Measurements from ENCODE around the gene ANKRD6. TPM values are rescaled to one million over a fixed set of nuclear protein-coding genes. Genes with fewer than 3 reads are reported as not detected.

Gene ANKRD6
- total and polyA plus RNA-seq, 3 donors from 2014 or later, result 20.9 to 52.8 (median 29.8) TPM

DNA sequence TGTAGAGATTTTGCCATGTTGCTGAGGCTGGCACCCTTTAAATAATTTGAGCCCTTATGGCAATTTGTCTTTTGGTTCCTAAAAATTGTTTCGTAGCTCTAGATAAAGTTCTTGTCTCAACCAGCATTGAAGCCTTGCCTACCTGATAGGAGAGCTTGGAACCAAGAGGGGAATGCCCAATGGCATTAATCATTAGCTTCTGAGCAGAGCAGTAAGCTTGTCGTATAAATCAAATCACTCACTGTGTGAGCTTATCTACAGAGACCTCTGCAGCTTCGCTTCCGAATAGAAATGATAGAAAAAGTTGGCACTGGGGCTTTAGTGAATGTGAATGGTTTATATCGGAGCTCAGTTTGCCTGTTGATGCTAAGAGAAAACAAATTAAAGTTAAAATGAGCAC, 10.7 kb downstream of the ANKRD6 start:
- no peak overlapping the region for H3K4me3 ChIP-seq
- H3K27me3 ChIP-seq, result no peaks in the 10 kb centered on the region
- intact Hi-C loops (cut with DNase I; ENCODE audit: low total_unique reads), result no loop called here
- no peak for TF ChIP-seq POLR2A (IDR thresholded peaks at IDR 0.05)
- TF ChIP-seq CTCF (IDR thresholded peaks at IDR 0.05), result no peak
- H3K27ac ChIP-seq, result no peak overlapping the region
- H3K36me3 ChIP-seq (ENCODE audit: low read depth, missing control alignments), result no peaks in the 10 kb centered on the region
- 52 to 72% methylated on average over 5 of the region's 5 CpGs for WGBS, 2 donors
- no peaks in the 10 kb centered on the region for H3K4me1 ChIP-seq
- H3K9me3 ChIP-seq, result no peaks in the 10 kb centered on the region
- no peak for DNase-seq

- H3K27me3 ChIP-seq, result no peaks in the 10 kb centered on the region
- DNase-seq, result no peak
- TF ChIP-seq CTCF (IDR thresholded peaks at IDR 0.05), result no peak
- no peak for TF ChIP-seq POLR2A (IDR thresholded peaks at IDR 0.05)
- H3K36me3 ChIP-seq (ENCODE audit: low read depth, missing control alignments), result no peaks in the 10 kb centered on the region
- H3K4me3 ChIP-seq, result no peak overlapping the region
- intact Hi-C loops (cut with DNase I; ENCODE audit: low total_unique reads), result no loop called here
- WGBS, 2 donors, result 44 to 47% methylated on average over 1 of the region's 1 CpG
- H3K9me3 ChIP-seq, result no peaks in the 10 kb centered on the region
- no peak overlapping the region for H3K27ac ChIP-seq
- H3K4me1 ChIP-seq, result no peaks in the 10 kb centered on the region
Observed at GRCh38 chr6:89449193-89449592, 16.2 kb downstream of the ANKRD6 start.

DNA sequence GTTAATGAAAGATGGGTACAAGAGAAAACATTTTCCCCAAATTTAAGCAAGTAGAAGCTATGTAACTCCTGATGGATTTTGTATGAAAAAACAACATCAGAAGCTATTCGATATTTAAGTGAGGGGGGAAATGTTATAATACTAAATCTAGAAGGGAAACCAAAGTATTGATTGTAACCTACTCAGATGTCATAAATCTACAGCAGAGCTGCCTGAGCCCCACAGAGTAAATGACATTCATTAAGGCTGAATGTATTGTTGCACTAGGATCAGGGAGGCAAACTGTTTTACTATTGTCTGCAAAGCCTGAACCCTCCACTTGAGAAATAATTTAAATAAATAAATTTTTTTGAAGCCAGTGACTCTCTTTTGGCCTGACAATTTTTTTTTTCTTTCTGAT, 19.3 kb downstream of the ANKRD6 start:
- 83 to 89% methylated on average over 1 of the region's 1 CpG for WGBS, 2 donors
- intact Hi-C loops (cut with DNase I; ENCODE audit: low total_unique reads), result no loop called here
- Histone ChIP-seq H3K36me3 (ENCODE audit: low read depth, missing control alignments) (no peaks in the 10 kb centered on the region), H3K27ac (no peak overlapping the region), H3K4me3 (no peak overlapping the region), H3K9me3 (no peaks in the 10 kb centered on the region), H3K4me1 (no peaks in the 10 kb centered on the region), H3K27me3 (no peaks in the 10 kb centered on the region)
- no peak for TF ChIP-seq CTCF (IDR thresholded peaks at IDR 0.05)
- no peak for TF ChIP-seq POLR2A (IDR thresholded peaks at IDR 0.05)
- no peak for DNase-seq

DNA sequence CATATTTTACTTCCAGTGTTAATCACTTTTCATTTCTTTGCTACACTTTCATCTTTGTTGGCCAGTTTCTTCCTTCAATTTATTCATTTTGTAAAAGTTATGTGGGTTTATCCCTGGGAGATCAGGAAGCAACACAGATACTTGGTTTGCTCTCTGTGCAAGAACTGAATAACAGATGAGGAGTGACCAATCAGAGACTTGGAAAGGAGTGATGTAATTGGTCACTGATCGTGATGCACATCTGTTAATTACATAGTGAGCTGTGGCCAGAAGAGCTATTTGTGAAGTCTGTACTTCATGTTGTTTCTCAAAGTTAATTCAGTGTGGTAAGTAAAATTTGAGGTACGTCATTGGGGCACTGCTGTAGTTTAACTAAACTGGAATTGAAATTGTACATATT, 21.3 kb downstream of the ANKRD6 start:
- intact Hi-C loops (cut with DNase I; ENCODE audit: low total_unique reads), result no loop called here
- Histone ChIP-seq H3K36me3 (ENCODE audit: low read depth, missing control alignments) (no peaks in the 10 kb centered on the region), H3K27ac (no peak overlapping the region), H3K27me3 (no peaks in the 10 kb centered on the region), H3K9me3 (no peaks in the 10 kb centered on the region), H3K4me1 (no peaks in the 10 kb centered on the region), H3K4me3 (no peak overlapping the region)
- DNase-seq, result no peak
- WGBS, 2 donors, result 78 to 81% methylated on average over 2 of the region's 2 CpGs
- TF ChIP-seq POLR2A (IDR thresholded peaks at IDR 0.05) (no peak), CTCF (IDR thresholded peaks at IDR 0.05) (no peak)

DNA sequence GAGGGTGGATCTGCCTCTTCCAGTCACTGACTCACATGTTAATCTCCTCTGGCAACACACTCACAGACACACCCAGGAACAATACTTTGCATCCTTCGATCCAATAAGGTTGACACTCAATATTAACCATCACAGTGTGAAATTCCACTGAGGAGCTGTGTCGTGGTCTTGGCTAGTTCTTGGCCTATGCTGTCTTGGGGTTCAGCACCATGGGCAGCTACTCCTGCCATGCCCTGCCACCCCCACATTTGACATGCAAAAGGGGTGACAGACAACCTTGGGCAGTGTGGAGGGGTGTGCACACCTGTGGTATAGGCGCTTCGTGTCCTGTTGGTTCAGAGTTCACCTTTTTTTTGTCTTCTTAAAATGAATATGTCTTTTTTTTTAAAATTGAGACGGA, 25.8 kb downstream of the ANKRD6 start:
- peaks cover 3% of the 10 kb centered on the region for H3K4me1 ChIP-seq
- no peak overlapping the region for H3K4me3 ChIP-seq
- TF ChIP-seq POLR2A (IDR thresholded peaks at IDR 0.05), result no peak
- H3K27me3 ChIP-seq, result no peaks in the 10 kb centered on the region
- no peaks in the 10 kb centered on the region for H3K9me3 ChIP-seq
- DNase-seq, result no peak
- H3K27ac ChIP-seq, result no peak overlapping the region
- WGBS, 2 donors, result 79 to 93% methylated on average over 5 of the region's 5 CpGs
- no peaks in the 10 kb centered on the region for H3K36me3 ChIP-seq (ENCODE audit: low read depth, missing control alignments)
- intact Hi-C loops (cut with DNase I; ENCODE audit: low total_unique reads), result no loop called here
